DOHH2 (cell line): Measurements from ENCODE around the gene KIF16B.

ENCODE experiments used
- H3F3A ChIP-seq: fragments of 200-600 bp; sonication (generic), shearing (Covaris generic); 2 replicates; pipeline ENCODE4 v1.6.0; 2016; ENCODE audit warnings: antibody characterized with exemption, mild to moderate bottlenecking; ENCODE audit not compliant: control insufficient read depth, insufficient read depth
- H3K27ac ChIP-seq: fragments of 200-600 bp; sonication (generic); 2 replicates; pipeline ENCODE4 v1.5.1; 2014; ENCODE audit warnings: low read depth, mild to moderate bottlenecking, low read length, moderate library complexity
- H3K27me3 ChIP-seq: fragments of 200-600 bp; sonication (generic); 2 replicates; pipeline ENCODE4 v1.6.1; 2014; ENCODE audit warnings: mild to moderate bottlenecking, low read length, mixed read lengths; ENCODE audit not compliant: control insufficient read depth
- H3K36me3 ChIP-seq: fragments of 200-600 bp; sonication (generic); 2 replicates; pipeline ENCODE4 v1.6.1; 2014; ENCODE audit warnings: mild to moderate bottlenecking, low read length, moderate library complexity, mixed read lengths; ENCODE audit not compliant: control insufficient read depth
- H3K4me1 ChIP-seq: fragments of 200-600 bp; sonication (generic); 2 replicates; pipeline ENCODE4 v1.6.1; 2014; ENCODE audit warnings: mild to moderate bottlenecking, low read length, mixed read lengths; ENCODE audit not compliant: control insufficient read depth
- H3K4me2 ChIP-seq: fragments of 200-600 bp; sonication (generic); 2 replicates; pipeline ENCODE4 v1.6.0; 2014; ENCODE audit warnings: mild to moderate bottlenecking, low read length, moderate library complexity
- H3K4me3 ChIP-seq: fragments of 200-600 bp; sonication (generic); 2 replicates; pipeline ENCODE4 v1.5.1; 2014; ENCODE audit warnings: mild to moderate bottlenecking, low read length, mixed read lengths
- H3K79me2 ChIP-seq: fragments of 200-600 bp; sonication (generic); 2 replicates; pipeline ENCODE4 v1.6.1; 2014; ENCODE audit warnings: mild to moderate bottlenecking, low read length, mixed read lengths; ENCODE audit not compliant: control insufficient read depth
- H3K9me2 ChIP-seq: fragments of 200-600 bp; sonication (generic); replicated peaks from 2 replicates; pipeline ENCODE4 v1.6.1; 2014; ENCODE audit warnings: mild to moderate bottlenecking, low read length, mixed read lengths; ENCODE audit not compliant: control insufficient read depth
- H3K9me3 ChIP-seq: fragments of 200-600 bp; sonication (generic); 2 replicates; pipeline ENCODE4 v1.6.1; 2014; ENCODE audit warnings: antibody characterized with exemption, low read length, mixed read lengths; ENCODE audit not compliant: control insufficient read depth, insufficient read depth
- H4K20me1 ChIP-seq: fragments of 200-600 bp; sonication (generic); 2 replicates; pipeline ENCODE4 v1.6.0; 2014; ENCODE audit warnings: low read depth, mild to moderate bottlenecking, antibody characterized with exemption, low read length, moderate library complexity; ENCODE audit not compliant: control insufficient read depth, insufficient read depth
- EZH2phosphoT487 ChIP-seq: fragments of 200-600 bp; sonication (generic); IDR thresholded peaks from 2 replicates; pipeline ENCODE4 v1.6.1; 2017; ENCODE audit warnings: borderline replicate concordance, mild to moderate bottlenecking, antibody characterized with exemption, low read length, moderate library complexity, mixed read lengths
- TF ChIP-seq, protein P1 (sequence below): fragments of 200-600 bp; sonication (generic); IDR thresholded peaks from one replicate; pipeline ENCODE4 v1.5.1; 2014; ENCODE audit warnings: antibody characterized with exemption, mild to moderate bottlenecking, low read depth, low read length; ENCODE audit not compliant: poor library complexity, severe bottlenecking

Gene KIF16B

DNA sequence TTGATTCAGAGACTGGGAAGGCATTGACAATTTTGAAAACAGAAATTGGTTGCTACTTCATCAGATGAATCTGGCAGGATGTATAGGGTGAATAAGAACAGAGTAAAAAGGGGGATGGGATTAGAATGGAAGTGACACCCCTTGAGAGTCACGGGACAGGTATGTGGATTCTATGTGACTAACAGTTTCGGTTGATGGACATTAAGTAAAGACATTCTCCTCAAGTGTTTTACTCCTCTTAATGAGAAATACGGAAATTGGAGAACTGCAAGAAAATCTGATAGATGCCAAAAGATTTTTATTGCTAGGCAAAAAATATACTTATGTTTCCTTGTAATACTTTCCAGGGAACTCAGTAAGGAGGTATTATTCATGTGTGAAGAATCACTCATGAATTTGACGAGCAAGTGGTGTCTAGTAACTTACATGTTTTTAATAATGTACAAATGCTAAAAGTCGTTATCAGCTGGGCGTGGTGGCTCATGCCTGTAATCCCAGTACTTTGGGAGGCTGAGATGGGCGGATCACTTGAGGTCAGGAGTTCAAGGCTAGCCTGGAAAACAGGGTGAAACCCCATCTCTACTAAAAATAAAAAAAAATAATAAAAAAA, 135.8 kb downstream of the KIF16B start:
- Histone ChIP-seq H3K27me3 (no peaks in the 10 kb centered on the region), H3K4me1 (peaks cover 3% of the 10 kb centered on the region; the same call in 1 of the 2 replicates), H3K36me3 (no peaks in the 10 kb centered on the region), H3K9me3 (no peaks in the 10 kb centered on the region; the same call in 1 of the 2 replicates), H3K4me3 (no peak overlapping the region), H3K27ac (no peak overlapping the region), H3F3A (no peaks in the 10 kb centered on the region), H3K79me2 (no peaks in the 10 kb centered on the region), H3K9me2 (no peaks in the 10 kb centered on the region), H4K20me1 (no peaks in the 10 kb centered on the region), H3K4me2 (no peak overlapping the region)
- TF ChIP-seq, protein P1, sequence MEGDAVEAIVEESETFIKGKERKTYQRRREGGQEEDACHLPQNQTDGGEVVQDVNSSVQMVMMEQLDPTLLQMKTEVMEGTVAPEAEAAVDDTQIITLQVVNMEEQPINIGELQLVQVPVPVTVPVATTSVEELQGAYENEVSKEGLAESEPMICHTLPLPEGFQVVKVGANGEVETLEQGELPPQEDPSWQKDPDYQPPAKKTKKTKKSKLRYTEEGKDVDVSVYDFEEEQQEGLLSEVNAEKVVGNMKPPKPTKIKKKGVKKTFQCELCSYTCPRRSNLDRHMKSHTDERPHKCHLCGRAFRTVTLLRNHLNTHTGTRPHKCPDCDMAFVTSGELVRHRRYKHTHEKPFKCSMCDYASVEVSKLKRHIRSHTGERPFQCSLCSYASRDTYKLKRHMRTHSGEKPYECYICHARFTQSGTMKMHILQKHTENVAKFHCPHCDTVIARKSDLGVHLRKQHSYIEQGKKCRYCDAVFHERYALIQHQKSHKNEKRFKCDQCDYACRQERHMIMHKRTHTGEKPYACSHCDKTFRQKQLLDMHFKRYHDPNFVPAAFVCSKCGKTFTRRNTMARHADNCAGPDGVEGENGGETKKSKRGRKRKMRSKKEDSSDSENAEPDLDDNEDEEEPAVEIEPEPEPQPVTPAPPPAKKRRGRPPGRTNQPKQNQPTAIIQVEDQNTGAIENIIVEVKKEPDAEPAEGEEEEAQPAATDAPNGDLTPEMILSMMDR: no peak
- TF ChIP-seq EZH2phosphoT487: no peak

DNA sequence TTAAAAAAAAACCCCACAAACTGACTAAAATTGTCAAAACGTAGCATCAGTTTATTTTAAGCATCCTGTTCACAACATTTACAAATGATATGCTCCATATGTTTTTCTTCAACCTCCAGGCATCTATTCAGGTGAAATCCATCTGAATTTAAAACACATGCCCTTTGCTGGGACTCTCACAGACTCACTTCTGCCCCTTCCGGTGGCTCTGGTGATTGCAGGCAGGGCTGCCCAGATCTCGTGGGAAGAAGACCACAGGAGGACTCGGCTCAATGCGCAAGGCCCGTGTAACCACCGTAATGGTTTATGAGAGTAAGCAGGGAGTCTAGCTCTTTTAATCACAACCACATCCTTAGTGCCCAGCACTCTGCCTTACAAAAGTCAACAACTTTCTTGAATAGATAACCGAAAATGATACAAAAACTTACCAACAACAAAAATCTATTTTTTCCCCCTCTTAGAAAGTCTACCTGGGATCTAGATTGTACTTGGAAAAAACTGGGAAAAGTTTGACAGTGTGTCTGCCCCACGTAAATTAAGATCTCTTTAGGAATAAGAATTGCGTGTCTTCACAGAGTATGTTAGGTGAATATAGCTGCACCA, 139.1 kb downstream of the KIF16B start:
- H3K4me2 ChIP-seq: no peak overlapping the region; the same call in 1 of the 2 replicates
- no peak overlapping the region for H3K4me3 ChIP-seq
- no peaks in the 10 kb centered on the region for H4K20me1 ChIP-seq
- no peaks in the 10 kb centered on the region for H3K79me2 ChIP-seq
- H3F3A ChIP-seq: no peaks in the 10 kb centered on the region
- peaks cover 3% of the 10 kb centered on the region; the same call in 1 of the 2 replicates for H3K4me1 ChIP-seq
- H3K36me3 ChIP-seq: no peaks in the 10 kb centered on the region
- H3K9me2 ChIP-seq: no peaks in the 10 kb centered on the region
- TF ChIP-seq EZH2phosphoT487: no peak
- TF ChIP-seq, protein P1: peak; percentile 85
- H3K9me3 ChIP-seq: no peaks in the 10 kb centered on the region
- H3K27me3 ChIP-seq: no peaks in the 10 kb centered on the region
- H3K27ac ChIP-seq: no peak overlapping the region

DNA sequence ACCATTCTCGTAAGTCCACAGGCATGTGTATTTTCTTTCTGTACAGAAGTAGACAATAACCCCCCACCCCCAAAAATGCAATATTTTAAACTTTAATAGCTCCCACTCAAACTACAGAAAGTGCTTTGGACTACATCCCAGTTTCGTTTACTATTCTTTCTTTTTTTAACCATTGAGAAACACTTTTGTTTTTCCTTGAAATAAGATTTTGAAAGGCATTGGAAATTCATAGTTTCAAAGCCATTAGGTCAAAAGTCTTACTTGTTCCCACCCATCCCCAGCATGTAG, 140.0 kb downstream of the KIF16B start:
- Histone ChIP-seq H3K27ac (no peak overlapping the region), H3K36me3 (no peaks in the 10 kb centered on the region), H3K4me3 (no peak overlapping the region), H3K9me3 (no peaks in the 10 kb centered on the region), H3K4me1 (peaks cover 3% of the 10 kb centered on the region; the same call in 1 of the 2 replicates), H3K4me2 (no peak overlapping the region), H3F3A (no peaks in the 10 kb centered on the region), H3K79me2 (no peaks in the 10 kb centered on the region), H3K9me2 (no peaks in the 10 kb centered on the region), H4K20me1 (no peaks in the 10 kb centered on the region), H3K27me3 (no peaks in the 10 kb centered on the region)
- TF ChIP-seq, protein P1: no peak
- no peak for TF ChIP-seq EZH2phosphoT487
